Measurements from ENCODE around the gene ARL6IP4.
"Not testable (repeated sequence)": the region's sequence is repeated elsewhere in the genome, so short reads cannot be mapped to it uniquely, and the experiment has no call there.

Gene ARL6IP4

DNA sequence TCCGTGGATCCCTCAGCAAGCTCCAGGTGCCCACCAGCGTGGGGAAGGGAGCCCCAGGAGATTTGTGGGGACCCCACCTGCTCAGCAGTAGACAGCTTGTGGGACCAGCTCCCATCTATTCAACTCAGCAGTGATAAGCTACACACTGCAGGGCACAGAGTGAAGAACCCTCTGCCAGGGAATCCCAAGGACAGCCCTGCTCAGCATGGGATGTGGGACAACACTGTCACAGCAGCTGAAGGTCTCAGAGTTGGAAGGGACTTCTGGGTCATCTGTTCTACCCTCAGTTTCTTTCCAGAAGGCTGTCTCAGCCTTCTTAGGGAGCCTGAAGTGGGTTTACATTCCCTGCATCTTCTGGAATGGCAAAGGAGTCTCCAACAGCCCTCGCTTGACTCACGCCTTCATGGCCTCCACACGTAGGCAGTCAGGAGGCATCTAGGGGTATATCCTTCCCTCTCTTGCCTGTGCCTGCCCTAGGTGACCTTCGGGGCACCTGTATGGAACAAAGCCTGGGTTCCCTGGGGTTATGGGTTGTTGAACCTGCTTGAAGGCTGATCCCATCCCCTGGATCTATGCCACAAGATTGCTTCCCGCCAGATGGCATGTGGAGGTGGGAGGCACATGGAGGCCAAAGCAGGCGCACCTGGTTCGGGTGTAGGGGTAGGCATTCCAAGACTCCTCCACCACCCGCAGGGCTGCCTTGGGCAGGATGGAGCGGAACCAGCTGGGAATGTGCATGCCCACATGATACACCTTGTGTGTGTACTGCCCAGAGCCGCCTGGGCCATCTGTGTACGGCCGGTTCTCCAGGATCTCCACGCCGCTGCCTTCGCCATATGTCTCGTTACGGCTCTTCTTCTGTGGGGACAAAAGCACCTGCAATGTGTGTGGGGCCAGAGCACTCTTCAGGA, 33.0 kb downstream of the ARL6IP4 start:
- no peak for DNase-seq

GRCh38 chr12:123014473-123014872, 34.0 kb downstream of the ARL6IP4 start:
- DNase-seq: not testable (repeated sequence)

DNA sequence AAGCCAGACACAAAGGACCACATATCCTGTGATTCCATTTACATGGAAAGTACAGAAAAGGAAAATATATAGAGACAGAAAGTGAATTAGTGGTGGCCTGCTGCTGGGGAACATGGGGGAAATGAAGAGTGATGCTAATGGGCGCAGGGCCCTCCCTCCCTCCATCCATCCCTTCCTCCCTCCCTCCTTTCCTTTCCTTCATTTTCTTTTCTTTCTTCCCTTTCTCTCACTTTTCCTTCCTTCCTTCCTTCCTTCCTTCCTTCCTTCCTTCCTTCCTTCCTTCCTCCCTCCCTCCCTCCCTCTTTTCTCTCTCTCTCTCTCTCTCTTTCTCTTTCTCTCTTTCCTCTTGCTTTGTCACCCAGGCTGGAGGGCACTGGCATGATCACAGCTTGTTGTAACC, 37.3 kb downstream of the ARL6IP4 start:
- DNase-seq: no peak

DNA sequence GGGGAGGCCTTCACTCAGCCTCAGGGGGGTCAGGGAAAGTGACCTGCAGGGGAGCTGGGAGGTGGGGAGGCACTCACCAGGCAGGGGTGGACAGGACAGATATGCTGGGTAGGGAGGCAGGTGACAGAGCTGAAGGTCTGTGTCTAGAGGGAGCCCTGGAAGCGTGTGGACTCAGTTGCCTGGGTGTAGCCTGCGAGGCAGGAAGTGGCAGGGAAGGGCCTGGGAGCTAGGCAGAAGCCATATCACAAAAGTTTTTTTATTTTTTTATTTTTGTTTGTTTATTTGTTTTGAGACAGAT, 39.3 kb downstream of the ARL6IP4 start:
- no peak for DNase-seq

GRCh38 chr12:123021688-123022604, 41.5 kb downstream of the ARL6IP4 start:
- DNase-seq: no peak

- no peak for DNase-seq
These were observed 42.4 kb downstream of the ARL6IP4 start for GRCh38 chr12:123022846-123023245.

GRCh38 chr12:123024819-123025391, 44.4 kb downstream of the ARL6IP4 start:
- no peak for DNase-seq

GRCh38 chr12:123026094-123026853, 45.8 kb downstream of the ARL6IP4 start:
- no peak for DNase-seq

GRCh38 chr12:123027726-123028445, 47.4 kb downstream of the ARL6IP4 start:
- no peak for DNase-seq

DNA sequence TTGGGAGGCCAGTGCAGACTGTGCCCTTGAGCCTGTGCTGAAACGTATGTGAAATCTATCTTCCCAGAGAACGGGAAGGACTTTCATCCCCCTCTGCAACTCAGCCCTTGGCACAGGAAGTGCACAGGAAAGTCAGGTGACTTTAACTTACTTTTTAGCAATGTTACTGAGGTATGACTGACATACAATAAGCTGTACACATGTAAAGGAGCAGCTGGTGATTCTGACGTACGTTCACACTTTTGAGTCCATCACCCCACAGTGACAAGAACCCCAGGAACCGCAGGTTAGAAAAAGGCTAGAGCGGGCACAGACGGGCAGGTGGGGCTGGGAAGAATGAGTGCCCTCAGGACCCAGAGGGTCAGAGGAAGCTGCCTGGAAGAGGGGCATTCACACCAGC, 48.0 kb downstream of the ARL6IP4 start:
- no peak for DNase-seq

DNA sequence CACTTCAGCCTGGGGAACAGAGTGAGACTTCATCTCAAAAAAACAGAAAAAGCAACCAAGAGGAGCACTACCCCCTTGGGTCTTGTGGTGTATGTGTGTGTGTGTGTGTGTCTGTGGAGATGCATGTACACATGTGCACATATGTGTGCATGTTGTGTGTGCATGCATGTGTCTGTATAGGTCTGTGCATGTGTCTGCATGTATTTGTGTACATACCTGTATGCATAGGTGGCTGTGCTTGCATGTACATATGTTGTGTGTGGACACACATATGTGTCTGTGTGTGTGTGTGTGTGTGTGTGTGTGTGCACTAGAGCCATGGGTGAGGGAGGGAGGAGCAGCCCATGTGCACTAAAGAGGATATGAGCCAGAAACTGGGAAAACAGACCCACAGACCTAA, 49.1 kb downstream of the ARL6IP4 start:
- no peak for DNase-seq

DNA sequence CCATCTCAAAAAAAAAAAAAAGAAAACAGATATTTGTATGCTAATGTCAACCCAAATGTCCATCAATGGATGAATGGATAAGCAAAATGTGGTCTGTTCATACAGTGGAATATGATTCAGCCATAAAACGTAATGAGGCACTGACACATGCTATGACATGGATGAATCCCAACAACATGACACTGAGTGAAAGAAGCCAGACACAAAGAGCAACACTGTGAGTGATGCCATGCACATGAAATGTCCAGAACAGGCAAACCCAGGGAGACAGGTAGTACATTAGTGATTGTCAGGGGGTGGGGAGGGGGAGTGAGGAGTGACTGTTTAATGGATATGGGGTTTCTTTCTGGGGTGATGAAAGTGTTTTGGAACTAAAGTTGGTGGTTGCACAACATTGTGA, 50.2 kb downstream of the ARL6IP4 start:
- no peak for DNase-seq

DNA sequence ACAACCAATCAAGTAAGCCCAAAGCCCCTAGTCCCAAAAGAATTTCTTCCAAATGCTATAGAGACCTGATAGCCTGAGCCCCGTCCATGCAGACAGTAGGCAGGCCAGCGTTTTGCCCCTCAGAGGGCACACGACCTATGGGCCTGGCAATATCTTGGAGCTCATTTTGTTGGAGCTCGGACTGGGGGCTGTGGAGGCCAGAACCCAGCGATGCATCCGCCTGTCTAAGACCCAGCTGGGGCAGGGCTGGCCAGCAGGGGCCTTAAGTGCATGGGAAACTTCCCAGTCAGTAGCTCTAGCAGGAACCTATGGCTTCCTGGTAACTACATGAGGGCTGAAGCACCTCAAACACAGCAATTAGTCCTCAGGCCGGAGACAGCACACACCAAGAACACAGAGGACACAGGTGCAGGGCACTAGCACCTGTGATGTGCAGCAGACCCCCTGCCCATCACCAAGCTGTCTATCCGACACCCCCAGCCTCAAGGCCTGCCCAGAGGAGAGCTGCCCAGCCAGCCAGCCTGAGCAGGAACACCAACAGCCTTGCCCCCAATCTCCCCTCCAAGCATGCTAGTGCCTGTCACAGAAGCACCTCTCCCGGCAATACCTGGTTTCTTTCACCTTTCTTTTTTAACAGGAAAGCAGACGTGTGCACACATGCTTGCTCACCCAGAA, 50.8 kb downstream of the ARL6IP4 start:
- no peak for DNase-seq

Measured in NCI-H187 (cell line).